ENCODE results near the gene DMAC2L.

DMAC2L gene

GRCh38 chr14:50343434-50343833 is 31.3 kb downstream of the DMAC2L start:
- Histone ChIP-seq H3K27ac (peak overlapping the region in 1 of 2 donors; percentile 57), H3K4me3 (no peak overlapping the region)
- TF ChIP-seq CTCF (IDR thresholded peaks at IDR 0.05): no peak
- no peak for DNase-seq (ENCODE audit: low spot score)

GRCh38 chr14:50344116-50344775 is 32.1 kb downstream of the DMAC2L start:
- no peak for DNase-seq (ENCODE audit: low spot score)
- Histone ChIP-seq H3K4me3 (no peak overlapping the region), H3K27ac (no peak overlapping the region)
- no peak for TF ChIP-seq CTCF (IDR thresholded peaks at IDR 0.05)

GRCh38 chr14:50344876-50345563 is 32.9 kb downstream of the DMAC2L start:
- no peak for DNase-seq (ENCODE audit: low spot score)
- Histone ChIP-seq H3K4me3 (no peak overlapping the region), H3K27ac (no peak overlapping the region)
- no peak for TF ChIP-seq CTCF (IDR thresholded peaks at IDR 0.05)

GRCh38 chr14:50345846-50346422 is 33.8 kb downstream of the DMAC2L start:
- no peak for DNase-seq (ENCODE audit: low spot score)
- Histone ChIP-seq H3K27ac (peak overlapping the region in 1 of 2 donors; percentile 5), H3K4me3 (no peak overlapping the region)
- TF ChIP-seq CTCF (IDR thresholded peaks at IDR 0.05): no peak

- no peak for TF ChIP-seq CTCF (IDR thresholded peaks at IDR 0.05)
- Histone ChIP-seq H3K27ac (no peak overlapping the region), H3K4me3 (no peak overlapping the region)
- no peak for DNase-seq (ENCODE audit: low spot score)
Measured at GRCh38 chr14:50347521-50347920, 35.4 kb downstream of the DMAC2L start.

- no peak overlapping the region for H3K27ac ChIP-seq
- no peak overlapping the region for H3K4me3 ChIP-seq
- no peak for DNase-seq (ENCODE audit: low spot score)
- no peak for TF ChIP-seq CTCF (IDR thresholded peaks at IDR 0.05)
Measured at GRCh38 chr14:50348933-50349332, 36.8 kb downstream of the DMAC2L start.

GRCh38 chr14:50350975-50351374 is 38.9 kb downstream of the DMAC2L start:
- no peak overlapping the region for H3K27ac ChIP-seq
- no peak for TF ChIP-seq CTCF (IDR thresholded peaks at IDR 0.05)
- no peak for DNase-seq (ENCODE audit: low spot score)

More at GRCh38 chr14:50350975-50351374, 38.9 kb downstream of the DMAC2L start:
- no peak overlapping the region for H3K4me3 ChIP-seq

Data from coronary artery (tissue), 2 donors.